Measurements from ENCODE around the gene SCAMP5. TPM values are rescaled to one million over a fixed set of nuclear protein-coding genes. Genes with fewer than 3 reads are reported as not detected.

The SCAMP5 gene
- total RNA-seq, 1 experiment from 2014 or later, result 0.69 TPM

DNA sequence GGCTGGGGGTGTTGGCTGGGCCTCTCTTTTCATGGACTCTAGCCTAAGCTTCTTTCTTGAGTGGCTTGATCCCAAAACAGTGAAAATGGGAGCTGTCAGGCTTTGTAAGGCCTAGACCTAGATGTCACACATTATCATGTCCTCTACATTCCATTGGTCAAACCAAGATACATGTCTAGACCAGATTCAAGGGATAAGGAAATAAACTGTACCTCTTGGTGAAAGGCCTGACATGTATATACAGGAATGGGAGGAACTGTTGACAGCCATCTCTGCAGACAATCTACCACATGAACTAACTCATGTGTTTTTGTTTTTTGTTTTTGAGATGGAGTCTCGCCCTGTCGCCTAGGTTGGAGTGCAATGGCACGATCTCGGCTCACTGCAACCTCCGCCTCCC is 27.7 kb upstream of the SCAMP5 start:
- DNase-seq (ENCODE audit: extremely low read depth, low read depth), result no peak

- no peak for DNase-seq (ENCODE audit: extremely low read depth, low read depth)
Measured at GRCh38 chr15:74976159-74976558, 19.2 kb upstream of the SCAMP5 start.

DNA sequence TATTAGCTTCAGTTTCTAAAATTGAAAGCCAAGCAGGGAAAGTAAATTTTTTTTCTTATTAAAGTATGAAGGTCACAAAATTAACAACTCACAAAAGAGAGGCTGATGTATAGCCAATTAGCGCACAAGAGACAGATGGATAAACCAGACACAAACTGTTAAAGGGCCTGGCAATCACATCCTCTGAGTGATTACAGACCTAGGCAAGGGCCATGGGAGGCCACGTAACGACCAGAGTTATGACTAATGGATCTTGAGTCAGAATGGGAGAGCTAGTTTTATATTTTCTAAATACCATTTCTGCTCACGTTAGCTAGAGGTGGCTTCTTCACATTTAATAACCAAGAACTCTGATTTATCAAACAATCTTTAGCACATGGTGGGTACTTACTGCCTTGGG is 17.8 kb upstream of the SCAMP5 start:
- no peak for DNase-seq (ENCODE audit: extremely low read depth, low read depth)

DNA sequence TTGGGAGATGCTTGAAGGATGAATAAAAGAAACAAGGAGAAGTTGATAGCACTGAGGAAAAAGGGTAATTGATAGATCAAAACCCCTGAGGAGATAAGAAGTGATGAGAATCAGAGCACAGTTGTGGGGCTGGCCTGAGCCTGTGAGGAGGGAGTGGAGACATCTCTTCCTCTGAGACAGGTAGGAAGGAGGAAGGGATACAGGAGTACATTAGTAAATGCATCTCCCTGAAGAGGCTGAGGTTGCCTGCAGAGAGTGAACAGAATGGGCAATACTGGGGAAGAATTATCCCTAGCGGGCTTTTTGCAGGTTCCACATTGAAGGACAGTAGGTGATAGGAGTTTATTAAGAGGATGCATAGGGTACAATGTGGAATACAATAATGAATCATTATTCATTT is 17.3 kb upstream of the SCAMP5 start:
- DNase-seq (ENCODE audit: extremely low read depth, low read depth), result no peak

DNA sequence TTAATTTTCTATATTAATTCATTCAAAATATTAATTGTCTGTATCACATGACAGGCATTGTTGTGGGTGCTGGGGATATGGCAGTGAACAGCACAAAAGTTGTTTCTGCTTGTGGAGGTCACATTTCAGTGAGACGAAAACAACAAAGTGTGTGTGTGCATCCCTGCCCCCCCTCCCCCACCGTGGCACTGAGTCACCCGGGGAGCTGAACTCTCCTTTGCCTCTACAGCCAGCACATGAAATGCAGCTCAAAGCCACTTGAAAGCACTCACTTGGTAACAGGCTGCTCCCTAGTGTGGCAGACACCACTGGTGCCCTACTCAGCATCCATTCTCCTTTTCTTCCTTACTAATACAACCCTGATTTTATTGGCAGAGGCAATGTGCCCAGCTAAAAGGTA is 16.9 kb upstream of the SCAMP5 start:
- no peak for DNase-seq (ENCODE audit: extremely low read depth, low read depth)

- no peak for DNase-seq (ENCODE audit: extremely low read depth, low read depth)
Measured at GRCh38 chr15:74982183-74982582, 13.2 kb upstream of the SCAMP5 start.

DNA sequence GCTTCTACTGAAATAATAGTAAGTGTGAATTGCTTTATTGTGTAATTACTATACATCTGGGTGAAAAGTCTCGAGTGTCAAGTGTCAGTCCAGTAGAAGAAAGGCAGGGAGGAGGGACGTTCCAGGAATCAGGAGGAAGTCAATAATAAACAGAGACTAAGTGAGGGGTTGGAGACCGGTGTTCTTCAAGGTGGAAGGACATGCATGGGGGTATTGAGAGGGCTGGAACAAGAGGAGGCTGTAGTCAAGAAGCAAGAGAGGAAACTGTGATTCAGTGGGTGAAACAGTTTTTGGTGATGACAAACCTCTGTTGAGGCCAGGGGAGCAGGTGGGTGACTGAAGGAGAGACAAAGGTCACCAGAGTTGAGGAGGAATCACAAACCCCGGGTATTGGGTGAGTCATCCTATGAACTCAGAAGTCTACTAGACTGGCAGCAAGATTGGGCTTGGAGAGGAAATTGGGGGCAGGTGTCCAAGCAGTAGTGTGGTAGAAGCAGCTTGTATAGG is 11.6 kb upstream of the SCAMP5 start:
- no peak for DNase-seq (ENCODE audit: extremely low read depth, low read depth)

DNA sequence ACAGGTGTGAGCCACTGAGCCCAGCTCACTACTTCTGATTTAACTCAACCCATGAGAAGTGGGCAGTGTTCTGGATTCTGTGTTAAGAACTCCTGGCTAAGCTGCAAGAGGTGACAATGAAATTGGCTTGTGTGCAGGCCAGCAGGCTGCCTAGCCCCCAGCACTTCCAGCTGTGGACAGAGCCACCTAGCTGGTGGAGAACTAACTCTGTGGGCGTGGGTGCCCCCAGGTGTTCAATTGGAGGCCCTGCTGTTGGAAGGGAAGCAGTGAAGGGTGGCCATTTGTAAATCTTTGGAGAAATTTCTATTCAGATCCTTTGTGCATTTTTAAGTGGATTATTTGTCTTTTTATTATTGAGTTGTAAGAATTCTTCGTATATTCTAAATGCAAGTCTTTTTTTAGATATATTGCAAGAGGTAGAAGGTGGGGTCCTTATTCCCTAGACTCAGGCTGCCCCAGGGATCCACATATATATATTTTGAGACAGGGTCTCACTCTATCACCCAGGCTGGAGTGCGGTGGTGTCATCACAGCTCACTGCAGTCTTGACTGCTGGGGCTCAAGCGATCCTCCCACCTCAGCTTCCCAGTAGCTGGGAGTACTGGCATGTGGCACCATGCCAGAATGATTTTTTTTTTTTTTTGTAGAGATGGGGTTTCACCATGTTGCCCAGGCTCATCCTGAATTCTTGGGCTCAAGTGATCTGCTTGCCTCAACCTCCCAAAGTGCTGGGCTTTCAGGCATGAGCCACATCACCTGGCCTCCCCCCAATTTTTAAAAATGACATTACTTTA is 7.2 kb upstream of the SCAMP5 start:
- DNase-seq (ENCODE audit: extremely low read depth, low read depth), result peak; percentile 47

DNA sequence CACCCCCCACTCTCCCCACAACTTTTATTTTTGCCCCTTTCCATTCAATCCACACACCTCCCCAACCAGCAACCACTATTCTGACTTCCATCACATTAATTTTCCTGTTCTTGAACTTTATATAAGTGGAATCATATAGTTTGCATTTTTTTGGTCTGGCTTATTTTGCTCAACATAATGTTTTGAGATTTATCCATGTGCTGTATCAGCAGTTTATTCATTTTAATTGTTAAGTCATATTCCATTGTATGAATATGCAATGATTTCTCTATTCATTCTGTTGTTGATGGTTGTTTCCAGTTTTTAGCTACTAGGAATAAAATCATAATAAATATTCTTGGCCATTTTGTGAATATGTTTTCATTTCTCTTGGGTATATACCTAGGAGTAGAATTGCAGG is 5.8 kb upstream of the SCAMP5 start:
- DNase-seq (ENCODE audit: extremely low read depth, low read depth), result no peak

DNA sequence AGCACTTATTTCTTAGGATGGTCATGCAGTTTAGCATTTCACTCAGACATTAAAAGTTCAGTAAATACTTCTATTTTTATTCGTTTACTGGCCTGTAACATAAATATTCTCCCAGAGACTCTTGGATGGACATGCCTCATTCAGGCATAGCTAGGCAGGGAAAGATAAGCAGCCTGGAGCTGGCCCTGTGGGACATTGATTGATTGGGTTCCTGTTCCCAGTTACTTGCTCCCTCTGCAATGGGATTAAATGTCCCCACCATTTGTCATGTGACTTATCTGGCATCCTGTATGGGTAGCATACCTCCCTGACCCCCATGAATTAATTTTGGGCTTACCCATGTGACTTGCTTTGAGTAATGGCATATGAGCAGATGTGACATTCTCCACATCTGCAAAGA is 2.7 kb upstream of the SCAMP5 start:
- DNase-seq (ENCODE audit: extremely low read depth, low read depth), result no peak

DNA sequence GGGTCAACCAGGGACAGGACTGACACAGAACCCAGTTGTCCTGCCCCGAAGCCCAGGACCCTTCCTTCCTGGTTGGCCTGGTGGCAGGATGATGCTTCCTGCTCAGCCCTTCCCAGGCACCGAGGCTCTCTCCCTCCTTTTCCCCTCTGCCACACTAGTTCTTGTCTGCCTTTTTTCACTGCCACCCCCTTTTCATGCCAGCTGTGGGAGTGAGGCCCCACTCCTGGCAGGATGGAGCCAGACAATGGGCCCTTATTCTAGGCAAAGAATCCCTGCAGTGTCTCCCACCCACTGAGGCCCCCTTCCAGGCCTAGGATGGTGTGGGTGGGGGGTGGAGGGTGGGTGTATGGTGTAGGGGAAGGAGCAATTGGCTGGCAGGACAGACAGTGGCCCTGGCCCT is 1.1 kb upstream of the SCAMP5 start:
- no peak for DNase-seq (ENCODE audit: extremely low read depth, low read depth)

DNA sequence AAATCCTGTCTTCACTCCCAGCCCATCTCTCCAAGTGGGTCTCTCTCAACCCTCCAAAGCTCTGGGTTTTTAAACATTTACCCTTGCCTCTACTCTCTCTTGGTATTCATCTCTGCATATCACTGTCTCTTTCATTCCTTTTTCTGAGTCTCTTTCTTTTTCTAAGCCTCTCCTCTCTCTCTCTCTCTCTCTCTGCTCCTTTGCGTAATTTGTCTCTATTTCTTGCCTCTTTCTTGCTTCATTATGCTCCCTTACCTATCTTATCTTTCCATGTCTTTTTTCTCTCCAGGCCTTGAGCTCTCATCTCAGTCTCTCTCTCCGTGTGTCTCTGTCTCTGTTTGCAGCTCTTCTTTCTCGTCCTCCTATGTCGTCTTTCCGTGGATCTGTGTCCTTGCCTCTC is 678 bp upstream of the SCAMP5 start:
- DNase-seq (ENCODE audit: extremely low read depth, low read depth), result no peak

GRCh38 chr15:74995779-74996765 is 709 bp downstream of the SCAMP5 start:
- DNase-seq (ENCODE audit: extremely low read depth, low read depth), result no peak

DNA sequence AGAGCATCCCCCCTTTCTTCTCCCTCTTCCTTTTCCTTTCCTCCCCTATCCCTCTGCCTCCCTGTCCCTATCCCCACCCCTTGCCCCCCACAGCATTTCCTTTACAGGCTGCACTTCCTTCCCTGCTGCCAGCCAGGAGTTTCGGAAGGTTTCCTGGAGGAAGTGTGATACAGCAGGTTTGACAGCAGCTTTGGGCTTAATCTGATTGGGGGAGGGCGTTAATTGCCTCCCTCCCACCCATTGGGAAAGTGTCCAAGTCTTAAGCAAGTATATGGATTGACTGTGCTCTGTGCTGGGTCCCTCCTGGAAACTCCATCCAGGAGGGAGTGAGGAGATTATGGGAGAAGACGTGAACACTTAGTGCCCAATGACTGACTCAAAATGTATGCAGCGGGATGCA is 1.8 kb downstream of the SCAMP5 start:
- no peak for DNase-seq (ENCODE audit: extremely low read depth, low read depth)

DNA sequence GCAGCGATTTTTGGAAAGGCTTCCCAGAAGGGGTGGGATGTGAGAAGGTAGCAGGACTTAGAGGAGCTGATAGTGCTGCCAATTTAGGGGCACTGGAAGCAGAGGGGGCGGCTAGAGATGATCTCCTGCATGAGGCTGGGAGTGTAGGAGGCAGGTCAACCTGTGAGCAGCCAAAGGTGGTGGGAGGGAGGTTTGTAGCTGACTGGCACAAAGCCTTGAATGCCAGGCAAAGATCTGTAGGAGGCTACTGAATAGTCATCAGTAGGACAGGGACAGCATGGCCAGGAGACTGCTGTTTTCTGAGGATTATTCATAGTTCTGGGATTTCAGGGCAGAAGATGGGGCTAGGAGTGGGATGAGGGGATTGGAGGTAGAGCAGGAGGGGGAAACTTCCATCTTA is 2.2 kb downstream of the SCAMP5 start:
- no peak for DNase-seq (ENCODE audit: extremely low read depth, low read depth)

DNA sequence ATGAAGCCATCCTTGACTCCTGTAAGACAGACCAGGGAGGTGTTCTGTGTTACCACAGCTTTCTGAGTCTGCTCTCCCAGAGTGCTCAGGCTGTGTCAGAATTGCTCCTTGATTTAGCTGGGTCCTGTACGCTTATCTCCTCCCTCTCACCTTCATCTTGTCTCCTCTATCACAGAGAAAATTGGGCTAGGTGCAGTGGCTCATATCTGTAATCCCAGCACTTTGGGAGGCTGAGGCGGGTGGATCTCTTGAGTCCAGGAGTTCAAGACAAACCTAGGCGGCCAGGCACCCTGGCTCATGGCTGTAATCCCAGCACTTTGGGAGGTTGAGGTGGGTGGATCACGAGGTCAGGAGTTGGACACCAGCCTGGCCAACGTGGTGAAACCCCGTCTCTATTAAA is 5.9 kb downstream of the SCAMP5 start:
- no peak for DNase-seq (ENCODE audit: extremely low read depth, low read depth)

DNA sequence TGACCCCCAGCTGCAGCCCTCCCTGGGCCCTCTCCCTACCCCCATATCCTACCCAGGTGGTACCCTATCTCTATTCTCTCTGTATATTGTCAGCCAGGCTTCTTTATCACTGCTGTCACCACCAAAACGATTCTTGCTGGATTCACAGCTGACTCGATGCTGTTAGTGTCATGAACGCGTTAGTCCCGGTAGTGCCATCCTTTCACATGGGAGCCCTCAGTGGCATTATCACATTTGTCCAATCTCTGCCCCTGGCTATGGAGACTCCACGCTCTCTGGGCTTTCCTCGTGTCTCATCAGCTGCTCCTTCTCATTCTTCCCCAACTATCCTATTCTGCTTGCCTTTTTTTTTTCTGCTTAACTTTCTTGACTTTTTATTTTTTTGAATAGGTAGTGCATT is 7.0 kb downstream of the SCAMP5 start:
- DNase-seq (ENCODE audit: extremely low read depth, low read depth), result no peak

DNA sequence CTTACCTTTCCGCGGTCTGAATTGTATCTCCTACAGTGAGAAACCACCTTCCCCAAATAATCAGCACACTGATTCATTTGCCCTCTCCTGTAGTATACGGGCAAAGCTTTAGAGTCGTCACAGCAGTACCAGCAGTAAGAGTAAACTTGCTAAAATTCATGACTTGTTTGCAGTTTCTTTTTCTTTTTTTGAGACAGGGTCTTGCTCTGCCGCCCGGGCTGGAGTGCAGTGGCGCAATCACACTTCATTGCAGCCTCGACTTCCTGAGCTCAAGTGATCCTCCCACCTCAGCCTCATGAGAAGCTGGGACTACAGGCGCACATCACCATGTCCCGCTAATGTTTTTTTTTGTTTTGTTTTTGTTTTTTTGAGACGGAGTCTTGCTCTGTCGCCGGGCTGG is 11.9 kb downstream of the SCAMP5 start:
- no peak for DNase-seq (ENCODE audit: extremely low read depth, low read depth)

- DNase-seq (ENCODE audit: extremely low read depth, low read depth), result no peak
Measured at GRCh38 chr15:75008221-75008625, 12.9 kb downstream of the SCAMP5 start.

GRCh38 chr15:75008629-75009326 is 13.4 kb downstream of the SCAMP5 start:
- no peak for DNase-seq (ENCODE audit: extremely low read depth, low read depth)

GRCh38 chr15:75016431-75016830 is 21.1 kb downstream of the SCAMP5 start:
- no peak for DNase-seq (ENCODE audit: extremely low read depth, low read depth)

Measured in NCI-H460 (cell line).